ENCODE measurements around the gene BTBD19. TPM values are rescaled to one million over a fixed set of nuclear protein-coding genes. Genes with fewer than 3 reads are reported as not detected.

Gene BTBD19
- total and polyA plus RNA-seq, 2 donors (not counting 1 experiment from before 2014, with no cell fraction given), result 5.0 to 8.7 TPM

GRCh38 chr1:44806704-44807363, 1.5 kb upstream of the BTBD19 start, which contains the start of gene DYNLT4:
DYNLT4 (minus strand) TSS chr1:44807351; CDS start chr1:44806668, 683 bp downstream.
- Histone ChIP-seq H3K36me3 (ENCODE audit: control insufficient read depth, insufficient read depth, low read length) (peaks cover 43% of the 10 kb centered on the region), H3K4me2 (ENCODE audit: extremely low read depth, insufficient read depth, low read length) (peak within 1 kb of the TSS; percentile 93), H4K20me1 (ENCODE audit: control insufficient read depth, extremely low read depth, insufficient read depth, low read length) (no peaks in the 10 kb centered on the region), H3K9me3 (ENCODE audit: control insufficient read depth, insufficient read depth, low read depth, low read length) (no peaks in the 10 kb centered on the region), H3K4me3 (replicated peaks in 1 of 4; ENCODE audit: control extremely low read depth in 1 of 4, insufficient read depth in 1 of 4, low read depth in 3 of 4, low read length in 4 of 4) (peak within 1 kb of the TSS; percentile 3 to 64 (median 36)), H3K27ac (ENCODE audit: insufficient read depth, low read length) (peak within 1 kb of the TSS; percentile 100), H3K9ac (ENCODE audit: insufficient read depth, low read length) (peak within 1 kb of the TSS; percentile 92), H3K79me2 (ENCODE audit: control insufficient read depth, insufficient read depth, low read length) (peaks cover 50% of the 10 kb centered on the region), H3K4me1 (ENCODE audit: control insufficient read depth, extremely low read depth, insufficient read depth, low read length) (peaks cover 76% of the 10 kb centered on the region), H2AFZ (ENCODE audit: low read length) (no peak within 1 kb of the TSS), H3K27me3 (ENCODE audit: control insufficient read depth, insufficient read depth, low read length) (no peaks in the 10 kb centered on the region)
- no peak for DNase-seq (ENCODE audit: low read depth in 2 of 2)
- TF ChIP-seq, protein P1, sequence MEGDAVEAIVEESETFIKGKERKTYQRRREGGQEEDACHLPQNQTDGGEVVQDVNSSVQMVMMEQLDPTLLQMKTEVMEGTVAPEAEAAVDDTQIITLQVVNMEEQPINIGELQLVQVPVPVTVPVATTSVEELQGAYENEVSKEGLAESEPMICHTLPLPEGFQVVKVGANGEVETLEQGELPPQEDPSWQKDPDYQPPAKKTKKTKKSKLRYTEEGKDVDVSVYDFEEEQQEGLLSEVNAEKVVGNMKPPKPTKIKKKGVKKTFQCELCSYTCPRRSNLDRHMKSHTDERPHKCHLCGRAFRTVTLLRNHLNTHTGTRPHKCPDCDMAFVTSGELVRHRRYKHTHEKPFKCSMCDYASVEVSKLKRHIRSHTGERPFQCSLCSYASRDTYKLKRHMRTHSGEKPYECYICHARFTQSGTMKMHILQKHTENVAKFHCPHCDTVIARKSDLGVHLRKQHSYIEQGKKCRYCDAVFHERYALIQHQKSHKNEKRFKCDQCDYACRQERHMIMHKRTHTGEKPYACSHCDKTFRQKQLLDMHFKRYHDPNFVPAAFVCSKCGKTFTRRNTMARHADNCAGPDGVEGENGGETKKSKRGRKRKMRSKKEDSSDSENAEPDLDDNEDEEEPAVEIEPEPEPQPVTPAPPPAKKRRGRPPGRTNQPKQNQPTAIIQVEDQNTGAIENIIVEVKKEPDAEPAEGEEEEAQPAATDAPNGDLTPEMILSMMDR (conservative IDR thresholded peaks at IDR 0.05 in 1 of 2, IDR thresholded peaks at IDR 0.05 in 1 of 2; ENCODE audit: low read depth in 1 of 2, low read length in 2 of 2), result no peak
- no peak for TF ChIP-seq EZH2 (IDR thresholded peaks at IDR 0.05; ENCODE audit: low read length, missing control alignments)

- no peak for TF ChIP-seq EZH2 (IDR thresholded peaks at IDR 0.05; ENCODE audit: low read length, missing control alignments)
- TF ChIP-seq, protein P1 (conservative IDR thresholded peaks at IDR 0.05 in 1 of 2, IDR thresholded peaks at IDR 0.05 in 1 of 2; ENCODE audit: low read depth in 1 of 2, low read length in 2 of 2), result no peak
- H3K9ac ChIP-seq (ENCODE audit: insufficient read depth, low read length), result peak overlapping the region; percentile 92
- H3K4me3 ChIP-seq (replicated peaks in 1 of 4; ENCODE audit: control extremely low read depth in 1 of 4, insufficient read depth in 1 of 4, low read depth in 3 of 4, low read length in 4 of 4), result peak overlapping the region; percentile 3 to 64 (median 36)
- H3K79me2 ChIP-seq (ENCODE audit: control insufficient read depth, insufficient read depth, low read length), result peaks cover 48% of the 10 kb centered on the region
- no peak overlapping the region for H2AFZ ChIP-seq (ENCODE audit: low read length)
- peaks cover 39% of the 10 kb centered on the region for H3K36me3 ChIP-seq (ENCODE audit: control insufficient read depth, insufficient read depth, low read length)
- no peaks in the 10 kb centered on the region for H3K27me3 ChIP-seq (ENCODE audit: control insufficient read depth, insufficient read depth, low read length)
- peak; percentile 99 to 100 for DNase-seq (ENCODE audit: low read depth in 2 of 2)
- H4K20me1 ChIP-seq (ENCODE audit: control insufficient read depth, extremely low read depth, insufficient read depth, low read length), result no peaks in the 10 kb centered on the region
- peak overlapping the region; percentile 93 for H3K4me2 ChIP-seq (ENCODE audit: extremely low read depth, insufficient read depth, low read length)
- peak overlapping the region; percentile 100 for H3K27ac ChIP-seq (ENCODE audit: insufficient read depth, low read length)
- peaks cover 74% of the 10 kb centered on the region for H3K4me1 ChIP-seq (ENCODE audit: control insufficient read depth, extremely low read depth, insufficient read depth, low read length)
- H3K9me3 ChIP-seq (ENCODE audit: control insufficient read depth, insufficient read depth, low read depth, low read length), result no peaks in the 10 kb centered on the region
Measured at GRCh38 chr1:44807364-44808062, 810 bp upstream of the BTBD19 start.

Measured in fibroblast of lung (primary cell).